ENCODE data around the gene RBM8A.

DNA sequence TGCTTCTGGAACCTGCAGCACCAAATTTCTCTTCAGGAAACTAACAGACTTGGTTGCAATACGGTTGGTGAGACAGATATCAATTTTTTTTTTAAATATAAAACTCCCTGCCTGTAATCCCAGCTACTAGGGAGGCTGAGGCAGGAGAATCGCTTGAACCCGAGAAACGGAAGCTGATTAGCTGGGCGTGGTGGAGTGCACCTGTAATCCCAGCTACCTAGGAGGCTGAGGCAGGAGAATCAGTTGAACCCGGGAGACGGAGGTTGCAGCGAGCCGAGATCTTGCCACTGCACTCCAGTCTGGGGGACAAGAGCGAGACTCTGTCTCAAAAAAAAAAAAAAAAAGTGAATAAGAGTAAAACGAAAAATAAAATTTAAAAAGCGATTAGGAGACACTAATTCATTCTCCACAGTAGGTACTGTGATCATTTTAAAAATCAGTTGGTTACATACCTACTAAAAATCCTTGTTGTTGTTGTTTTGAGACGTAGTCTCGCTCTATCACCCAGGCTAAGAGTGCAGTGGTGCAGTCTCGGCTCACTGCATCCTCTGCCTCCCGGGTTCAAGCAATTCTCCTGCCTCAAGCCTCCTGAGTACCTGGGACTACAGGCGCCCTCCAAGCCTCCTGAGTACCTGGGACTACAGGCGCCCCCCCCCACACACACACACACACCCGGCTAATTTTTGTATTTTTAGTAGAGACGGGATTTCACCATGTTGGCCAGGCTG, 796 bp upstream of the RBM8A start:
- TF ChIP-seq, protein P1, sequence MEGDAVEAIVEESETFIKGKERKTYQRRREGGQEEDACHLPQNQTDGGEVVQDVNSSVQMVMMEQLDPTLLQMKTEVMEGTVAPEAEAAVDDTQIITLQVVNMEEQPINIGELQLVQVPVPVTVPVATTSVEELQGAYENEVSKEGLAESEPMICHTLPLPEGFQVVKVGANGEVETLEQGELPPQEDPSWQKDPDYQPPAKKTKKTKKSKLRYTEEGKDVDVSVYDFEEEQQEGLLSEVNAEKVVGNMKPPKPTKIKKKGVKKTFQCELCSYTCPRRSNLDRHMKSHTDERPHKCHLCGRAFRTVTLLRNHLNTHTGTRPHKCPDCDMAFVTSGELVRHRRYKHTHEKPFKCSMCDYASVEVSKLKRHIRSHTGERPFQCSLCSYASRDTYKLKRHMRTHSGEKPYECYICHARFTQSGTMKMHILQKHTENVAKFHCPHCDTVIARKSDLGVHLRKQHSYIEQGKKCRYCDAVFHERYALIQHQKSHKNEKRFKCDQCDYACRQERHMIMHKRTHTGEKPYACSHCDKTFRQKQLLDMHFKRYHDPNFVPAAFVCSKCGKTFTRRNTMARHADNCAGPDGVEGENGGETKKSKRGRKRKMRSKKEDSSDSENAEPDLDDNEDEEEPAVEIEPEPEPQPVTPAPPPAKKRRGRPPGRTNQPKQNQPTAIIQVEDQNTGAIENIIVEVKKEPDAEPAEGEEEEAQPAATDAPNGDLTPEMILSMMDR (IDR thresholded peaks at IDR 0.05): no peak
- TF ChIP-seq ZFX (IDR thresholded peaks at IDR 0.05; ENCODE audit: borderline replicate concordance): no peak
